Choroid plexus epithelial cell (primary cell): Measurements from ENCODE around the gene PLXNB1.
"Not testable (repeated sequence)": the region's sequence is repeated elsewhere in the genome, so short reads cannot be mapped to it uniquely, and the experiment has no call there.

Experiments used
- DNase-seq: peaks from one replicate; pipeline ENCODE4 v3.0.0-alpha.2; 2010; ENCODE audit warnings: low read depth
- H3K4me3 ChIP-seq: 2 replicates; pipeline ENCODE4 v1.5.1; 2011; ENCODE audit warnings: low read depth, mild to moderate bottlenecking, control low read depth, low read length, moderate library complexity
- TF ChIP-seq, protein P1 (sequence below): conservative IDR thresholded peaks from 2 replicates; pipeline ENCODE4 v1.5.1; 2011; ENCODE audit warnings: low read depth, mild to moderate bottlenecking, control low read depth, inconsistent platforms, low read length, moderate library complexity

The PLXNB1 gene

GRCh38 chr3:48463703-48464102 is 33.8 kb upstream of the PLXNB1 start:
- no peak overlapping the region for H3K4me3 ChIP-seq
- TF ChIP-seq, protein P1, sequence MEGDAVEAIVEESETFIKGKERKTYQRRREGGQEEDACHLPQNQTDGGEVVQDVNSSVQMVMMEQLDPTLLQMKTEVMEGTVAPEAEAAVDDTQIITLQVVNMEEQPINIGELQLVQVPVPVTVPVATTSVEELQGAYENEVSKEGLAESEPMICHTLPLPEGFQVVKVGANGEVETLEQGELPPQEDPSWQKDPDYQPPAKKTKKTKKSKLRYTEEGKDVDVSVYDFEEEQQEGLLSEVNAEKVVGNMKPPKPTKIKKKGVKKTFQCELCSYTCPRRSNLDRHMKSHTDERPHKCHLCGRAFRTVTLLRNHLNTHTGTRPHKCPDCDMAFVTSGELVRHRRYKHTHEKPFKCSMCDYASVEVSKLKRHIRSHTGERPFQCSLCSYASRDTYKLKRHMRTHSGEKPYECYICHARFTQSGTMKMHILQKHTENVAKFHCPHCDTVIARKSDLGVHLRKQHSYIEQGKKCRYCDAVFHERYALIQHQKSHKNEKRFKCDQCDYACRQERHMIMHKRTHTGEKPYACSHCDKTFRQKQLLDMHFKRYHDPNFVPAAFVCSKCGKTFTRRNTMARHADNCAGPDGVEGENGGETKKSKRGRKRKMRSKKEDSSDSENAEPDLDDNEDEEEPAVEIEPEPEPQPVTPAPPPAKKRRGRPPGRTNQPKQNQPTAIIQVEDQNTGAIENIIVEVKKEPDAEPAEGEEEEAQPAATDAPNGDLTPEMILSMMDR, result no peak
- no peak for DNase-seq

GRCh38 chr3:48461767-48462166 is 31.9 kb upstream of the PLXNB1 start:
- DNase-seq, result not testable (repeated sequence)

GRCh38 chr3:48460517-48460902 is 30.6 kb upstream of the PLXNB1 start:
- TF ChIP-seq, protein P1, result no peak
- H3K4me3 ChIP-seq, result no peak overlapping the region
- no peak for DNase-seq

More at GRCh38 chr3:48461767-48462166, 31.9 kb upstream of the PLXNB1 start:
- not testable (repeated sequence) for H3K4me3 ChIP-seq

- TF ChIP-seq, protein P1, result no peak
- no peak overlapping the region for H3K4me3 ChIP-seq
Observed at GRCh38 chr3:48459773-48460516, 30.1 kb upstream of the PLXNB1 start.

GRCh38 chr3:48459331-48459730 is 29.4 kb upstream of the PLXNB1 start:
- H3K4me3 ChIP-seq, result no peak overlapping the region
- TF ChIP-seq, protein P1, result no peak
- DNase-seq, result no peak

More at GRCh38 chr3:48459773-48460516, 30.1 kb upstream of the PLXNB1 start:
- no peak for DNase-seq

GRCh38 chr3:48456456-48456855 is 26.6 kb upstream of the PLXNB1 start:
- DNase-seq, result no peak
- TF ChIP-seq, protein P1, result no peak
- no peak overlapping the region for H3K4me3 ChIP-seq

DNA sequence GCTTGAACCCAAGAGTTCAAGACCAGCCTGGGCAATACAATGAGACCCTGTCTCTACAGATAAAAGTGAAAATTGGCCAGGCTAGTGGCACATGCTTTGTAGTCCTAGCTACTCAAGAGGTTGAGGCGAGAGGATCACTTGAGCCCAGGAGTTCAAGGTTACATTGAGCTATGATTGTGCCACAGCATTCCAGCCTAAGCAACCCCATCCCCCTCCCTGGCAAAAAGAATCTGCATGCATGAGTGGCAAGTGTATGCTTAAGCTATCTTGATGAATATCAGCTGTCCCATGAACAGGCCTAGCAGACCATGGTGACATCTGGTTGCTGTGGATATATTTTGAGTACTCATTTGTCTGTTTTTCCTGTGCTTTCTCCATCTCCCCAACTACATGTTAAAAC is 21.4 kb upstream of the PLXNB1 start:
- TF ChIP-seq, protein P1, result no peak
- DNase-seq, result no peak
- no peak overlapping the region for H3K4me3 ChIP-seq
